GM15510 (cell line): ENCODE results near the gene NAPSA.

Source experiments
- POLR2A ChIP-seq: IDR thresholded peaks from 3 replicates; pipeline ENCODE4 v1.6.1; 2011; ENCODE audit warnings: borderline replicate concordance; ENCODE audit not compliant: insufficient read length; ENCODE audit errors: extremely low read depth

NAPSA gene

GRCh38 chr19:50376166-50377050, 11.0 kb upstream of the NAPSA start, which contains the start of gene NR1H2:
Gene NR1H2, plus strand, starts transcription at chr19:50376457. Its CDS starts 1,149 bp downstream, at chr19:50377606.
- TF ChIP-seq POLR2A: peak; percentile 63

DNA sequence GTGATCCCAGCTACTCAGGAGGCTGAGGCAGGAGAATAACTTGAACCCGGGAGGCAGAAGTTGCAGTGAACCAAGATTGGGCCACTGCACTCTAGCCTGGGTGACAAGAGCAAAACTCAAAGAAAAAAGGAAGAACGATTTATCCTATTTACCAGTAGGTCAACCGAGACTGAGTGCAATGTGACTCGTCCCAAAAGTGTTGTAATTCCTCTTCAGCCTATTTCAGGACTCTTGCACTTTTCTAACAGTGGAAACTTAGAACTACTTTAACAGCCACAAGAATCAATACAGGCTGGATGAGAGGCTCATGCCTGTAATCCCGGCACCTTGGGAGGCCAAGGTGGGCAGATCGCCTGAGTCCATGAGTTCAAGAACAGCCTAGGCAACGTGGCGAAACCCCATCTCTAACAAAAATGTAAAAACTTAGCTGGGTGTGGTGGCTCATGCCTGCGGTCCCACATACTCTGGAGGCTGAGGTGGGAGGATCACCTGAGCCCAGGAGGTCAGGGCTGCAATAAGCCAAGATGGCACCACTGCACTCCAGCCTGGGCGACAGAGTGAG, 6.6 kb upstream of the NAPSA start:
- TF ChIP-seq POLR2A: no peak

GRCh38 chr19:50368649-50369570, 3.5 kb upstream of the NAPSA start:
- peak; percentile 62 for TF ChIP-seq POLR2A

DNA sequence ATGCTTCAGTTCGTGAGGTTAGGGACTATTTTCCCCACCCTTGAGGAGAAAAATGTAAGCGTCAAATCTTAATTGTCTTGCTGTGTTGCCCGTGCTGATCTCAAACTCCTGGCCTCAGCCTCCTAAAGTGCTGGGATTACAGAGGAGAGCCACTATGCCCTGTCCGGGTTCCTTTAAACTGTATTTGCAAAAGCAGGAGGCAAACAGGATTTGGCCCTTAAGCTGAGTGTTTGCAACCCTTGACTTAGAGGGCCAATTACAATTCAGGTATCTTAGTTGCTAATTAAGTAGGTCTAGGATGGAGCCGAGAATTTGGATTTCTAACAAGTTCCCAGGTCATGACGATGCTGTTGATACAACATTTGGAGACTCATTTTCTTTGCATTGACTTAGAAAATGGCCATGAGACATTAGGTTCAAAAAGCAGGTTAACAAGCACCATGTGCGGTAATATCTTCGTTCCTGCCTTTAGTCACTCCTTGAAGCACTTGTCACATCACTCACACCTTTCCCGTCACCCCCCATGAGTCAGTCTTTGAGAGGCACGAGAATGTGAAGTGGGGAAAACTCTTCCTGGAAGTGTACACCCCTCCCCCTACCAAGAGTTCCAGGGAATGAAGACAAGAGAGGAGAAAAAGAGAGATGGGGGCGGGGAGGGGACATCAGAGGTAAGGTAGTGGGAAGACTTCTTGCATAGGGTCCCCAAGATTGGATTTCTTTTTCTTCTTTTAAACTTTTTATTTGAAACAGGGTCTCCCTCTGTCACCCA, 2.6 kb downstream of the NAPSA start:
- TF ChIP-seq POLR2A: no peak

DNA sequence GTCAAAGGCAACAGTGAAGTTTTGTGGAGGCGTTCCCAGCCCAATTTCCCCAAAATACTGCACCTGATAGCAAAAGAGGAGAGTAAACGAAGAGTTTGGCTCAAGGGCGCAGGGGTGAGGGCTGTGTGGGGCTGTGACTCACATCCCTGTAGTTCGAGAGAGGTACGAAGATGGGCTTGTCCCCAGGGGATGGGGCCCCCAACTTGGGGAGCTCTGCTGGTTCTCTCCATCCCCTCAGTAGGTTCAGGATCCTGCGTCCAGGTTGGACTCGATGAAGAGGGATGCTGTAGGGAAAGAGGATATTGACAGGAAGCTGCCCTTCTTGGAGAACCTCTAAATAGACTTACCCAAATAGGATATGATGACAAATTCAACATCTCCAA, 3.4 kb downstream of the NAPSA start:
- TF ChIP-seq POLR2A: no peak

DNA sequence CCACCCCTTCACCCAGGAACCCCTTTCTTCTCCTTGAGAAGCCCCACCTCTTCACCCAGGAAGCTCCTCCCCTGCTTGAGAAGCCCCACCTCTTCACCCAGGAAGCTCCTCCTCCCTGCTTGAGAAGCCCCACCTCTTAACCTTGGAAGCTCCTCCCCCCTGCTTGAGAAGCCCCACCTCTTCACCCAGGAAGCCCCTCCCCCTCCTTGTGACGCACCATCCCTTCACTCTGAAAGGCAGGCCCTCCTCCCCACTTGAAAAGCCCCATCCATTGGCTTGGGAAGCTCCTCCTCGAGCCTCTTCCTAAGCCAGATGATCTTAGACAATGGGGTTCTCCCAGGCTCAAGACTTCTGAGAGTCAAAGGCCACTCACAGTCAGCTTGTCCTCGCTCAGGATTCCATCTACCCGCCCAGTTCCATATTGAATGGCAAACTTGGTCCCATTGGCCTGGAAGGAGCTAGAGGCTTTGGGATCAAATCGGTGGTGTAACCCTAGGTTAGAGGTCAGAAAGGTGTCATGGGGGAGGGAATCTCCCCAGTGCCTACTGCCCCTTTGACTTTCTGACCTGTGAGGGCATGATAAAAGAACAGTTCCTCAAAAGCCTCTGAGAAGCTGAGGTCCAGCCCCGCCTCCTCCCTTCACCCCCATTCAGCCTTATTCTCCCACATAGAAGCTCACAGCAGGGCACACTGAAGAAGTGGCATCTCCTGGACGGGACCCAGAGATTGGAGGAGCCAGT, 4.0 kb downstream of the NAPSA start:
- no peak for TF ChIP-seq POLR2A

GRCh38 chr19:50359328-50359818, 6.1 kb downstream of the NAPSA start:
- no peak for TF ChIP-seq POLR2A

- peak; percentile 87 for TF ChIP-seq POLR2A
Observed at GRCh38 chr19:50358483-50359327, 6.7 kb downstream of the NAPSA start.

DNA sequence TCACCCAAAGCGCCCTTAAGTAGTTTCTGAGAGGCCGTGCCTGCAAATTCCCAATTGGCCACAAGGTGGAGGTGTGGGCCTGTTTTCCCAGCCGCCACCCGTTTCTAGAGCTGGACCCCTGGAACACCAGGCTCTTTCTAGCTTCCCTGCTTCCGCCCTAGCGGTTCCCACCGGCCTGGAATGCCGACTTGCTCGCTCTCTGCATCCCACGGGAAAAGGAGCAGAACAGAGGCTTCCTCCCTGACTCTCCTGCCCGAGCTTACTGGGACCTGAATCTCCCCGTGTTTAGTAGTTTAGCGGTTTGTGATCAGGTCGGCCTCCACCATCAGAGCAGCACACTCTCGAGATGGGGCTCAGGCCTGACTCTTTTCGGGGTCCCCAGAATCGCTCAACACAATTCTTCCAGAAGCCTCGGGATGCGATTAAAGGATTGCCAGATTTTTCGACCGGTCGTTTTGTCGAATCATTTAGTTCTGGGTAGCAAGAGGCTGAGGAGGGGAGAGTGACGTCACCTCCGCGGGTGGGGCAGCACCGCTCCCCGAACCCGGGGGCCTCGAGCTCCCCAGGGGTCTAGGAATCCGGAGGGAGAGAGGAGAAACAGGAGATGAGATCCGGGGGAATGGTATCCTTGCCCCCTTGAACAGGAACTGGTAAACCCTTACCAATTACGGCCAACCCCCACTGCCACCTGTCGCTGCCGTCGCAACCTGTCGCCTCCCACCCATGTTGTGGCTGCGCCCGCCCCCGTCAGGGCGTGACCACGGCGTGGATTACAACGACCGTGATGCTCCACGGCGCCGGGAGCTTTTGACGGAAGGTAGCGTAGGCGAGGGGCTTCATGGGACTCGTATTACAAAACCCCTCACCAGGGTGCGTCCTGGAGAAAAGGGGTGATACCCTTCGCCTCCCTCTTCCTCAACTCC, 8.0 kb downstream of the NAPSA start:
- peak; percentile 65 for TF ChIP-seq POLR2A

- no peak for TF ChIP-seq POLR2A
Observed at GRCh38 chr19:50356691-50357177, 8.7 kb downstream of the NAPSA start.

GRCh38 chr19:50352242-50352641, 13.2 kb downstream of the NAPSA start:
- no peak for TF ChIP-seq POLR2A

DNA sequence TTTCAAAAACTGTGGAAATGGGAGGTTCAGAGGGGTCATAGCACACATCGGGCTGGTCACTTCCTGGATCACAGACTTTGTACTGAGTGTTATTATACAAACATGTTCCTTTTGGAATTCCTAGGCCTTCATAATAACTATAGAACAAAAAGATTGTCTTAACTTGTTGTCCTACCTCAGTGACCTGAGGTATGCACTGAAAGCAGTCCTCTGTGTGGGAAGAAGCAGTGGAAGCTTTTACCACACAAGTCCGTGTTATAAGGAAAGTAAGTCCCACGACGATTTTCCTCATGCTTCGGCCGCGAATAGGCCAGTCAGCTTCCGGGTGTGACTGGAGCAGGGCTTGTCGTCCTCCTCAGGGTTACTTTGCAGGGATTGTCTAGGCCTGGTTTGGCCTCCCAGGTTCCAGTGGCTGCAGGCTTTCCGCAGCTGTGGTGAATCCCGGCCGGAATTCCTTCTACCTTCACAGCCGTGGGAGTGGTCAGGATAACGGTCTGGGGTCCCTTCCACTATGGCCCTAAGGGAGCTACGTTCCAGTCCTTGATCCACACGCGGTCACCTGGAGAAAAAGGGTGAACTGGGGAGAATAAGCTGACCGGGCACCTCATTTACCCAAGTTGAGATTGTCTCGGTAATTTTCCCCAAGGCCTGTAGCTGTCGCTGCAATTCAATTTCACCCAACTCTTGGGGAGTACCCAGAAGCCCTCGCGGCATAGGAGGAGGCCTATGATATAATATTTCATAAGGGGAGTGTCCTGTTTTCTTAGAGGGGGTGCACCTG, 16.0 kb downstream of the NAPSA start:
- TF ChIP-seq POLR2A: no peak
